ENCODE data around the gene AXL.

GRCh38 chr19:41304706-41305483, 85.9 kb downstream of the AXL start:
- no peak for TF ChIP-seq EZH2 (IDR thresholded peaks at IDR 0.05; ENCODE audit: borderline replicate concordance, low read depth, low read length, severe bottlenecking)
- no peak for TF ChIP-seq POLR2AphosphoS5 (IDR thresholded peaks at IDR 0.05; ENCODE audit: insufficient read depth, low read depth, low read length)
- TF ChIP-seq MAX (IDR thresholded peaks at IDR 0.05; ENCODE audit: insufficient read depth, insufficient read length), result no peak

Data from endothelial cell of umbilical vein (primary cell).